Breast epithelium (tissue), 4 donors: ENCODE data around the gene CLPX. TPM values are rescaled to one million over a fixed set of nuclear protein-coding genes. Genes with fewer than 3 reads are reported as not detected.

Source experiments
- DNase-seq, 2 donors: peaks; one replicate each; pipeline ENCODE4 v3.0.0-alpha.2; 2019; ENCODE audit warnings: low spot score in 2 of 2
- H3K27ac ChIP-seq, 2 donors: fragments of 200-600 bp; sonication (generic) in 1 of 2; one replicate each; pipeline ENCODE4 v1.5.1; 2016 to 2019; ENCODE audit warnings: mild to moderate bottlenecking in 1 of 2
- H3K27me3 ChIP-seq, 2 donors: fragments of 200-600 bp; sonication (generic) in 1 of 2; one replicate each; pipeline versions ENCODE4 v1.5.1 to v1.6.0; 2017 to 2019; ENCODE audit warnings: control low read depth in 1 of 2, mild to moderate bottlenecking in 1 of 2
- H3K36me3 ChIP-seq: fragments of 200-600 bp; one replicate; pipeline ENCODE4 v1.5.1; 2019
- H3K4me1 ChIP-seq, 2 donors: fragments of 200-600 bp; sonication (generic); one replicate each; pipeline ENCODE4 v1.5.1; 2016 to 2019; ENCODE audit warnings: control low read depth in 1 of 2
- H3K4me3 ChIP-seq, 3 donors: fragments of 200-600 bp; sonication (generic); 1 replicate in 2 of 3; 2 replicates in 1 of 3; pipeline ENCODE4 v1.5.1; 2016 to 2019; ENCODE audit warnings: mild to moderate bottlenecking in 3 of 3, moderate library complexity in 2 of 3
- H3K9me3 ChIP-seq, 2 donors: fragments of 200-600 bp; sonication (generic) in 1 of 2; one replicate each; pipeline ENCODE4 v1.5.1; 2016 to 2019; ENCODE audit warnings: control low read depth in 1 of 2
- POLR2A ChIP-seq: fragments of 450-650 bp; IDR thresholded peaks from one replicate; pipeline ENCODE4 v1.6.1; 2016; ENCODE audit warnings: antibody characterized with exemption, mild to moderate bottlenecking, moderate library complexity
- POLR2AphosphoS5 ChIP-seq, 3 donors: sonication (generic); formaldehyde crosslinking; IDR thresholded peaks; one replicate each; pipeline ENCODE4 v1.6.1; 2017; ENCODE audit warnings: antibody characterized with exemption in 3 of 3
- intact Hi-C: fragments of 100-400 bp; cut with DNase I; formaldehyde crosslinking; loops from one replicate; pipeline ENCODE4 v1.15.1; 2023; ENCODE audit warnings: low total_unique reads
- total RNA-seq, 3 donors: library from RNA; depleted of rRNA; stranded (reverse); fragments of >200 nt; gene quantifications; one replicate each; pipeline ENCODE4 v1.1.0, GENCODE V29; 2016
- TF ChIP-seq, protein P1 (sequence below), 3 donors: fragments of 450-650 bp; IDR thresholded peaks; one replicate each; pipeline ENCODE4 v1.5.1; 2016 to 2017; ENCODE audit warnings: antibody characterized with exemption in 3 of 3, mild to moderate bottlenecking in 3 of 3, moderate library complexity in 3 of 3

CLPX gene
- total RNA-seq, 3 donors from 2014 or later: 47.5 to 71.9 (median 51.8) TPM

GRCh38 chr15:65210770-65211481, 25.8 kb upstream of the CLPX start, which contains the start of gene CILP:
Gene CILP (minus strand): TSS chr15:65211473. CDS start chr15:65209755, 1,718 bp downstream.
- H3K27me3 ChIP-seq: no peaks in the 10 kb centered on the region
- intact Hi-C loops: no loop called here
- H3K4me1 ChIP-seq: peaks cover 0 to 7% of the 10 kb centered on the region in 2 donors
- TF ChIP-seq, protein P1, sequence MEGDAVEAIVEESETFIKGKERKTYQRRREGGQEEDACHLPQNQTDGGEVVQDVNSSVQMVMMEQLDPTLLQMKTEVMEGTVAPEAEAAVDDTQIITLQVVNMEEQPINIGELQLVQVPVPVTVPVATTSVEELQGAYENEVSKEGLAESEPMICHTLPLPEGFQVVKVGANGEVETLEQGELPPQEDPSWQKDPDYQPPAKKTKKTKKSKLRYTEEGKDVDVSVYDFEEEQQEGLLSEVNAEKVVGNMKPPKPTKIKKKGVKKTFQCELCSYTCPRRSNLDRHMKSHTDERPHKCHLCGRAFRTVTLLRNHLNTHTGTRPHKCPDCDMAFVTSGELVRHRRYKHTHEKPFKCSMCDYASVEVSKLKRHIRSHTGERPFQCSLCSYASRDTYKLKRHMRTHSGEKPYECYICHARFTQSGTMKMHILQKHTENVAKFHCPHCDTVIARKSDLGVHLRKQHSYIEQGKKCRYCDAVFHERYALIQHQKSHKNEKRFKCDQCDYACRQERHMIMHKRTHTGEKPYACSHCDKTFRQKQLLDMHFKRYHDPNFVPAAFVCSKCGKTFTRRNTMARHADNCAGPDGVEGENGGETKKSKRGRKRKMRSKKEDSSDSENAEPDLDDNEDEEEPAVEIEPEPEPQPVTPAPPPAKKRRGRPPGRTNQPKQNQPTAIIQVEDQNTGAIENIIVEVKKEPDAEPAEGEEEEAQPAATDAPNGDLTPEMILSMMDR (IDR thresholded peaks at IDR 0.05): no peak
- TF ChIP-seq POLR2AphosphoS5 (IDR thresholded peaks at IDR 0.05) (no peak), POLR2A (no peak)
- H3K36me3 ChIP-seq: no peaks in the 10 kb centered on the region
- peak within 1 kb of the TSS in 2 of 3 donors; percentile 5 to 41 for H3K4me3 ChIP-seq
- DNase-seq: no peak
- H3K27ac ChIP-seq: peak within 1 kb of the TSS; percentile 2 to 83
- H3K9me3 ChIP-seq: no peaks in the 10 kb centered on the region

- Histone ChIP-seq H3K36me3 (no peaks in the 10 kb centered on the region), H3K4me3 (peak overlapping the region in 2 of 3 donors; percentile 5 to 41), H3K4me1 (peaks cover 0 to 7% of the 10 kb centered on the region in 2 donors), H3K27me3 (no peaks in the 10 kb centered on the region), H3K27ac (peak overlapping the region in 1 of 2 donors; percentile 83), H3K9me3 (no peaks in the 10 kb centered on the region)
- no peak for DNase-seq
- intact Hi-C loops: no loop called here
- TF ChIP-seq POLR2AphosphoS5 (IDR thresholded peaks at IDR 0.05) (no peak), POLR2A (no peak)
- TF ChIP-seq, protein P1 (IDR thresholded peaks at IDR 0.05): no peak
Measured at GRCh38 chr15:65209701-65210643, 24.8 kb upstream of the CLPX start.

DNA sequence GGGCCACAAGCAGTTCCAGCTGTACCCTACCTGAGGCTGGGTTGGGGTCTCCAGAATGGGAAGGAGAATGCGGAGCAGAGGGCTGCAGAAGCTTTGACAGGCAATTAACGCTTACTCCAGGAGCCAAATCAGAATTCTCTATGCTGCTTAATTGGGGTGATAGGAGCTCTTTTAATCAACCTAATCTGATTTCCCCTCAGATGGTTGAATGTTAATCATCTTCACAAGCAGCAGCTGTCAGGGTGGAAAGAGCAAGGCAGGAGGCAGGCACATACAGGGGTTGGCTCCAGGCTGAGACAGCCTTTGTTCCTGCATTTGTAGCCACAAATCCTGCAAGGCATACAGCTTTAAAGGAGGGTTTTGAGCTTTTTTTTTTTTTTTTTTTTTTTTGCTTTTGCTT, 23.5 kb upstream of the CLPX start:
- no peak overlapping the region for H3K4me3 ChIP-seq
- no peaks in the 10 kb centered on the region for H3K27me3 ChIP-seq
- H3K4me1 ChIP-seq: peaks cover 0 to 7% of the 10 kb centered on the region in 2 donors
- no peak for TF ChIP-seq POLR2AphosphoS5 (IDR thresholded peaks at IDR 0.05)
- no peak for TF ChIP-seq POLR2A
- TF ChIP-seq, protein P1 (IDR thresholded peaks at IDR 0.05): no peak
- no peak for DNase-seq
- no peaks in the 10 kb centered on the region for H3K36me3 ChIP-seq
- intact Hi-C loops: no loop called here
- H3K27ac ChIP-seq: no peak overlapping the region
- no peaks in the 10 kb centered on the region for H3K9me3 ChIP-seq

DNA sequence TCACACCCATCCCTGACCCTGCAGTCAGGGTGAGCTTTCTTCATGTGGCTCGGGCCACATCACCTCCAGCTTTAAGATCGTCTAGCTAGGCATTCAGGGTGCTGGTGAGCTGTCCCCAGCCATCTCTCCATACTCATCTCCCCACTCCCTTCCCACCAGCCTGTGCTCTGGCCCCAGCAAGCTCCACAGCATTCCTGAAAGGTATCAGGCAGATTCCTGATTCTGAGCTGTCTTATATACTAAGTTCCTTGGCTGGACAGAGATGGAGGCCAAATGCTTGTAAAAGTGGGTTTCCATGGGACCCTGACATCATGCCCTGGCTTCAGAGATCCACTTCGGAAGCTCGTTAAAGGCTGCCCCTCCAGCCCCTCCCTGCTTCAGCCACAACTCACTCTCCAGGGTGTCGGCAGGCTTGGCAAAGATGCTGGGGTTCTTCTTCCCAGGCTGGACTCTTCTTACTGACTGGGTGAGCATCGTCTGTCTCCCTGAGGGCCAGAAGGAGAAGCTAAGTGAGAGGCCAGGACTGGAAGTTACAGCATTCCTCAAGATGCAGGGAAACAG, 22.2 kb upstream of the CLPX start:
- Histone ChIP-seq H3K9me3 (no peaks in the 10 kb centered on the region), H3K27me3 (no peaks in the 10 kb centered on the region), H3K4me1 (peaks cover 0 to 7% of the 10 kb centered on the region in 2 donors), H3K4me3 (no peak overlapping the region), H3K27ac (no peak overlapping the region), H3K36me3 (no peaks in the 10 kb centered on the region)
- intact Hi-C loops: no loop called here
- no peak for DNase-seq
- TF ChIP-seq, protein P1 (IDR thresholded peaks at IDR 0.05): no peak
- no peak for TF ChIP-seq POLR2AphosphoS5 (IDR thresholded peaks at IDR 0.05)
- no peak for TF ChIP-seq POLR2A
